NCI-H2081 (cell line): Measurements from ENCODE around the gene S1PR4.
A peak's percentile ranks its signal among the peaks of the same experiment; 100 is the strongest.
"Not testable (repeated sequence)": the region's sequence is repeated elsewhere in the genome, so short reads cannot be mapped to it uniquely, and the experiment has no call there.

ENCODE experiments used
- DNase-seq, 2 experiments: peaks; one replicate each; lab custom pipeline; 2025; lab: John Stamatoyannopoulos, UW

The S1PR4 gene

GRCh38 chr19:3220576-3220975 lies 42.0 kb downstream of the S1PR4 start:
- no peak for DNase-seq

GRCh38 chr19:3221576-3221975 lies 43.0 kb downstream of the S1PR4 start:
- not testable (repeated sequence) for DNase-seq

GRCh38 chr19:3222709-3223108 lies 44.1 kb downstream of the S1PR4 start:
- no peak for DNase-seq

GRCh38 chr19:3224346-3225168 lies 46.0 kb downstream of the S1PR4 start, which contains the start of gene CELF5:
CELF5 (plus strand) TSS chr19:3224661; CDS start chr19:3224740, 79 bp downstream.
- DNase-seq: peak; percentile 27 to 41

- DNase-seq: no peak
Observed at GRCh38 chr19:3225169-3225485, 46.6 kb downstream of the S1PR4 start.

GRCh38 chr19:3225677-3226093 lies 47.1 kb downstream of the S1PR4 start:
- no peak for DNase-seq

GRCh38 chr19:3227054-3227626 lies 48.6 kb downstream of the S1PR4 start:
- DNase-seq: no peak

- no peak for DNase-seq
Observed at GRCh38 chr19:3229346-3229743, 50.8 kb downstream of the S1PR4 start.
